Heart left ventricle (tissue), 16 donors: Measurements from ENCODE around the gene CHN1. TPM values are rescaled to one million over a fixed set of nuclear protein-coding genes. Genes with fewer than 3 reads are reported as not detected.
A peak's percentile ranks its signal among the peaks of the same experiment; 100 is the strongest.

ENCODE experiments used
- ATAC-seq, 4 donors: fragments of 200-7000 bp; cut with Tn5 transposase; one replicate each; pipeline ENCODE4 v1.9.1; 2020 to 2022; ENCODE audit warnings: moderate library complexity in 4 of 4, mild to moderate bottlenecking in 3 of 4, moderate number of reproducible peaks in 1 of 4
- DNase-seq, 5 donors: peaks; one replicate each; pipeline ENCODE4 v3.0.0-alpha.2; 2020
- H3K27ac ChIP-seq, 12 donors: fragments of 200-600 bp; sonication (generic) in 4 of 12; one replicate each; pipeline versions ENCODE4 v1.5.0 to v1.8.0; 2016 to 2022; ENCODE audit warnings: mild to moderate bottlenecking in 2 of 12
- H3K27me3 ChIP-seq, 9 donors: fragments of 200-600 bp; sonication (generic) in 2 of 9; one replicate each; pipeline versions ENCODE4 v1.5.1 to v1.8.0; 2016 to 2022; ENCODE audit warnings: mild to moderate bottlenecking in 3 of 9
- H3K36me3 ChIP-seq, 9 donors: fragments of 200-600 bp; sonication (generic) in 2 of 9; one replicate each; pipeline versions ENCODE4 v1.5.0 to v1.8.0; 2018 to 2022; ENCODE audit warnings: mild to moderate bottlenecking in 2 of 9
- H3K4me1 ChIP-seq, 12 donors: fragments of 200-600 bp; sonication (generic) in 4 of 12; one replicate each; pipeline versions ENCODE4 v1.5.0 to v1.8.0; 2016 to 2022; ENCODE audit warnings: mild to moderate bottlenecking in 3 of 12
- H3K4me3 ChIP-seq, 12 donors: fragments of 200-600 bp; sonication (generic) in 4 of 12; one replicate each; pipeline versions ENCODE4 v1.5.0 to v1.8.0; 2017 to 2022; ENCODE audit warnings: mild to moderate bottlenecking in 9 of 12, moderate library complexity in 4 of 12
- H3K9me3 ChIP-seq, 12 donors: fragments of 200-600 bp; sonication (generic) in 4 of 12; one replicate each; pipeline versions ENCODE4 v1.5.0 to v1.8.0; 2016 to 2022; ENCODE audit warnings: mild to moderate bottlenecking in 1 of 12
- CTCF ChIP-seq, 12 donors: fragments of 200-600 bp; sonication (generic) in 4 of 12; IDR thresholded peaks; one replicate each; pipeline versions ENCODE4 v1.5.0 to v1.8.0; 2018 to 2022; ENCODE audit warnings: antibody characterized with exemption in 12 of 12, mild to moderate bottlenecking in 5 of 12
- POLR2A ChIP-seq, 2 donors: fragments of 450-650 bp; IDR thresholded peaks; one replicate each; pipeline ENCODE4 v1.6.1; 2017; ENCODE audit warnings: antibody characterized with exemption in 2 of 2, mild to moderate bottlenecking in 2 of 2, moderate library complexity in 2 of 2
- WGBS, 4 donors: extraction: QIAGEN DNeasy Blood & Tissue Kit in 2 of 4; methylation state at CpG; one replicate each; pipeline versions ENCODE4 v1.1.5 to v1.1.7; 2013 to 2018; 5-methylcytosine and 5-hydroxymethylcytosine counted together
- intact Hi-C, 10 donors: fragments of 100-400 bp; cut with DNase I; formaldehyde crosslinking; loops; one replicate each; pipeline versions ENCODE4 v1.11.1 to v1.14.2; 2022
- polyA plus RNA-seq, 2 donors: library from polyadenylated mRNA; stranded (reverse); fragments of 200-250 nt; gene quantifications; one replicate each; pipeline ENCODE4 v1.2.3, GENCODE V29; 2013
- total RNA-seq, 9 donors: library from RNA; depleted of rRNA in 2 of 9; stranded (reverse); fragments of >200 nt in 2 of 9; fragmentation: NEBNext Ultra II Directional in 3 of 9; extraction: Animal tissue kit (Norgen Biotek cat#: 25700) in 3 of 9; gene quantifications; one replicate each; pipeline versions ENCODE4 v1.1.0 to v1.2.4, GENCODE V29; 2016 to 2023
- donor health status: ischemic (EF 13 %, LVEDD 7.1; RV severe dilation, severe dysfunction).
- donor health status: healthy with polysubstance abuse.
- donor health status: DM: no; HTN: yes; CAD: no.
- donor health status: DM: no; HTN: no; CAD: no.
- donor health status: ischemic (EF 25% LVEDD 6.9; RV normal size, moderate dysfunction).
- donor health status: ischemic (EF 25% LVEDD 5.7; RV mildly dilated, moderate dysfunction).
- donor health status: healthy.
- donor health status: DM: yes; HTN: yes; CAD: no.
- donor health status: ischemic (EF 35%, LVEDD 5.7; RV mildly dilated, moderate dysfunction).
- donor health status: nonischemic (EF 11% LVEDD 7.7; RV severe dilation, severe dysfunction).
- donor health status: DM: yes; HTN: yes; CAD: no.
- donor health status: PGD.
- donor health status: ischemic (EF 29% LVEDD 5.4; RV normal size, mild dysfunction).
- donor health status: nonischemic (EF 23%, LVEDD 6.1; RV moderate dilation, normal function).

CHN1 gene
- total and polyA plus RNA-seq, 11 donors, result 6.9 to 24.3 (median 19.2) TPM

GRCh38 chr2:174750923-174751441 is 254.2 kb downstream of the CHN1 start:
- peaks cover 0 to 11% (median 0%) of the 10 kb centered on the region in 12 donors for H3K4me1 ChIP-seq
- WGBS, 4 donors, result 80 to 85% (median 82%) methylated on average over 5 of the region's 5 CpGs
- H3K27me3 ChIP-seq, result no peaks in the 10 kb centered on the region
- H3K4me3 ChIP-seq, result no peak overlapping the region
- H3K36me3 ChIP-seq, result no peaks in the 10 kb centered on the region
- intact Hi-C loops, result no loop called here
- ATAC-seq (no peak), DNase-seq (no peak)
- H3K27ac ChIP-seq, result no peak overlapping the region
- no peaks in the 10 kb centered on the region for H3K9me3 ChIP-seq
- no peak for TF ChIP-seq POLR2A (IDR thresholded peaks at IDR 0.05)
- no peak for TF ChIP-seq CTCF (IDR thresholded peaks at IDR 0.05)

GRCh38 chr2:174749793-174750192 is 255.4 kb downstream of the CHN1 start:
- H3K27ac ChIP-seq, result no peak overlapping the region
- no peaks in the 10 kb centered on the region for H3K9me3 ChIP-seq
- no peak overlapping the region for H3K4me3 ChIP-seq
- ATAC-seq (no peak), DNase-seq (no peak)
- H3K36me3 ChIP-seq, result no peaks in the 10 kb centered on the region
- TF ChIP-seq CTCF (IDR thresholded peaks at IDR 0.05) (no peak), POLR2A (IDR thresholded peaks at IDR 0.05) (no peak)
- no peaks in the 10 kb centered on the region for H3K27me3 ChIP-seq
- 85 to 90% (median 89%) methylated on average over 8 of the region's 8 CpGs for WGBS, 4 donors
- peaks cover 0 to 11% (median 0%) of the 10 kb centered on the region in 12 donors for H3K4me1 ChIP-seq
- intact Hi-C loops, result no loop called here

GRCh38 chr2:174748948-174749347 is 256.2 kb downstream of the CHN1 start:
- peak in 4 of 5 donors; percentile 29 to 51 (median 46) for DNase-seq
- Histone ChIP-seq H3K4me3 (no peak overlapping the region), H3K27ac (no peak overlapping the region), H3K4me1 (peaks cover 0 to 11% (median 0%) of the 10 kb centered on the region in 12 donors), H3K9me3 (no peaks in the 10 kb centered on the region), H3K27me3 (no peaks in the 10 kb centered on the region), H3K36me3 (no peaks in the 10 kb centered on the region)
- TF ChIP-seq POLR2A (IDR thresholded peaks at IDR 0.05) (no peak), CTCF (IDR thresholded peaks at IDR 0.05) (peak; percentile 64 to 83 (median 73))
- intact Hi-C loops, result no loop called here
- 2 to 4% (median 3%) methylated on average over 4 of the region's 4 CpGs for WGBS, 4 donors
- peak in 3 of 4 donors; percentile 67 to 69 (median 67) for ATAC-seq

Other genes starting within 250 kb of the CHN1 start
- gene CHRNA1, start 240.9 kb downstream of the CHN1 start, total RNA-seq, result 1 to 10 TPM in 2 of 9 donors, under 1 TPM in 4, not detected in 3; 0.25 to 1.8 (median 0.86) TPM
- gene CHRNA1, start 240.9 kb downstream of the CHN1 start, polyA plus RNA-seq, result under 1 TPM; 0.07 to 0.99 TPM
- 10 to 100 TPM; 17.1 to 41.5 (median 28.5) TPM for gene ATF2, start 162.8 kb upstream of the CHN1 start, total RNA-seq
- 10 to 100 TPM; 11.2 to 14.4 TPM for gene ATF2, start 162.8 kb upstream of the CHN1 start, polyA plus RNA-seq
- 1,000 to 10,000 TPM in 4 of 9 donors, 100 to 1,000 TPM in 5; 474 to 1,123 (median 986) TPM for gene ATP5MC3, start 176.3 kb upstream of the CHN1 start, total RNA-seq
- gene ATP5MC3, start 176.3 kb upstream of the CHN1 start, polyA plus RNA-seq, result 1,000 to 10,000 TPM; 1,066 to 1,093 TPM